ENCODE results near the gene PRSS38. TPM values are rescaled to one million over a fixed set of nuclear protein-coding genes. Genes with fewer than 3 reads are reported as not detected.

Gene PRSS38
- total and polyA plus RNA-seq, 2 donors (not counting 3 experiments of a cell fraction or from before 2014, with no cell fraction given), result not detected

DNA sequence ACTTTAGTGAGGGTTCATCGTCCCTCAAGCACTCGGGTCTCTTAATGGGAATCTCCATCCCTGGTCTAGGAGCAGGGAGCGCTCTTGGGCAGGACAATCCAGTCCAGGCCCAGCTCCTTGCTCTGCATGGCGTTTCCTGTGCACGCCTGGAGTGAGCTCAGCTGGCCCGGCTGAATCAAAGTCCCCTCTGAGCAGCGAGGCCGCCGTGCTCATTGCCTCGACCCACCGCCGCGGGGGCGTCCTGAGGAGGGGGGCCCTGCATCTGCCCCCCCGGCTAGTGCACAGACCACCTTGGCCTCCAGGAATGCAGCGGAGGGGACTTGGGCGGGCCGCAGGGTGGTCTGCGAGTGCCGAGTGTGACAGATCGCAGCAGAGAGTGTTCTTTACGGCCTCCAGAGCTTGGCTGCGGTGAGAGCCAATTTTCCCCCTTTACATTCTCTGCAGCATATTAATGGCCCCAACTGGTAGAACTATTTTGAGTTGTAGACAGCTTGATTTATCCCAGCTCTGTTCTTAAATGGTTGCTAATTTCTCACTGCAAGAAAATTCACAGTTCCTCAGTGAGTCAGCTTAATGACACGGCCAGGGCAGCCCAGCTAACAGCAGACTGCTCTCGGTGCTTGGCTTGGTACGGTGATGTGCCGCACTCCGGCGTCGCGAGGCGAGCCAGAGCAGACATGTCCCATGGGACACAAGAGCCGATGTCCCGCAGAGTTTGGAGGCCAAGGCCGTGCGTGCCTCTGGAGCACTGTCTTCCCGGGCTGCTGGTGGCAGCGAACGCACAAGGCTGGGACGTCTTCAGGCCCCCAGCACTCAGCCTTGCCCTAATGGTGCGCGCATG lies 40.4 kb upstream of the PRSS38 start:
- Histone ChIP-seq H3K4me1 (ENCODE audit: control insufficient read depth, extremely low read depth, insufficient read depth, low read length) (peaks cover 10% of the 10 kb centered on the region), H3K79me2 (ENCODE audit: control insufficient read depth, insufficient read depth, low read length) (no peaks in the 10 kb centered on the region), H4K20me1 (replicated peaks; ENCODE audit: control insufficient read depth, extremely low read depth, insufficient read depth, low read length) (no peaks in the 10 kb centered on the region), H3K27ac (ENCODE audit: insufficient read depth, low read depth, low read length) (no peak overlapping the region), H3K36me3 (ENCODE audit: control insufficient read depth in 2 of 2, extremely low read depth in 1 of 2, insufficient read depth in 2 of 2, low read length in 2 of 2) (peaks cover 0 to 4% of the 10 kb centered on the region in 2 experiments), H3K27me3 (ENCODE audit: control insufficient read depth in 2 of 2, insufficient read depth in 2 of 2, low read length in 2 of 2) (no peaks in the 10 kb centered on the region), H3K4me2 (ENCODE audit: insufficient read depth, low read length) (no peak overlapping the region), H3K4me3 (replicated peaks in 1 of 3; ENCODE audit: insufficient read depth in 1 of 3, low read depth in 1 of 3, low read length in 3 of 3) (no peak overlapping the region), H3K9me1 (replicated peaks; ENCODE audit: control insufficient read depth, extremely low read depth, insufficient read depth, low read length) (no peaks in the 10 kb centered on the region), H3K9me3 (replicated peaks; ENCODE audit: control insufficient read depth, insufficient read depth, low read length) (no peaks in the 10 kb centered on the region), H2AFZ (ENCODE audit: low read depth, low read length) (no peak overlapping the region), H3K9ac (replicated peaks; ENCODE audit: extremely low read depth, insufficient read depth, low read length) (no peak overlapping the region)
- ChIA-PET POLR2A (interaction anchor here (0.6 kb wide), 1 partner anchor 344 kb away, joined by 3 read pairs; no protein-coding TSS in a partner anchor), CTCF (interaction anchor here (1.1 to 1.9 kb wide), 3 partner anchors 12 to 13 kb away, joined by 3 to 7 read pairs (median 4); no protein-coding TSS in a partner anchor)
- no peak for TF ChIP-seq POLR2AphosphoS5 (IDR thresholded peaks at IDR 0.05; ENCODE audit: insufficient read depth, low read depth, low read length)
- no peak for TF ChIP-seq EZH2 (IDR thresholded peaks at IDR 0.05; ENCODE audit: borderline replicate concordance, low read depth, low read length, severe bottlenecking)
- TF ChIP-seq, protein P1, sequence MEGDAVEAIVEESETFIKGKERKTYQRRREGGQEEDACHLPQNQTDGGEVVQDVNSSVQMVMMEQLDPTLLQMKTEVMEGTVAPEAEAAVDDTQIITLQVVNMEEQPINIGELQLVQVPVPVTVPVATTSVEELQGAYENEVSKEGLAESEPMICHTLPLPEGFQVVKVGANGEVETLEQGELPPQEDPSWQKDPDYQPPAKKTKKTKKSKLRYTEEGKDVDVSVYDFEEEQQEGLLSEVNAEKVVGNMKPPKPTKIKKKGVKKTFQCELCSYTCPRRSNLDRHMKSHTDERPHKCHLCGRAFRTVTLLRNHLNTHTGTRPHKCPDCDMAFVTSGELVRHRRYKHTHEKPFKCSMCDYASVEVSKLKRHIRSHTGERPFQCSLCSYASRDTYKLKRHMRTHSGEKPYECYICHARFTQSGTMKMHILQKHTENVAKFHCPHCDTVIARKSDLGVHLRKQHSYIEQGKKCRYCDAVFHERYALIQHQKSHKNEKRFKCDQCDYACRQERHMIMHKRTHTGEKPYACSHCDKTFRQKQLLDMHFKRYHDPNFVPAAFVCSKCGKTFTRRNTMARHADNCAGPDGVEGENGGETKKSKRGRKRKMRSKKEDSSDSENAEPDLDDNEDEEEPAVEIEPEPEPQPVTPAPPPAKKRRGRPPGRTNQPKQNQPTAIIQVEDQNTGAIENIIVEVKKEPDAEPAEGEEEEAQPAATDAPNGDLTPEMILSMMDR (IDR thresholded peaks at IDR 0.05; ENCODE audit: extremely low read depth in 1 of 2, insufficient read depth in 1 of 2, low read depth in 1 of 2, low read length in 2 of 2), result no peak
- TF ChIP-seq MYC (IDR thresholded peaks at IDR 0.05; ENCODE audit: low read depth, low read length), result no peak
- TF ChIP-seq, protein P2, sequence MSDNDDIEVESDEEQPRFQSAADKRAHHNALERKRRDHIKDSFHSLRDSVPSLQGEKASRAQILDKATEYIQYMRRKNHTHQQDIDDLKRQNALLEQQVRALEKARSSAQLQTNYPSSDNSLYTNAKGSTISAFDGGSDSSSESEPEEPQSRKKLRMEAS (IDR thresholded peaks at IDR 0.05; ENCODE audit: insufficient read depth, insufficient read length), result no peak
- TF ChIP-seq FOS (IDR thresholded peaks at IDR 0.05; ENCODE audit: borderline replicate concordance, insufficient read depth, low read length), result no peak
- no peak for TF ChIP-seq POLR2A (IDR thresholded peaks at IDR 0.05; ENCODE audit: low read depth, low read length)
- TF ChIP-seq JUN (IDR thresholded peaks at IDR 0.05; ENCODE audit: borderline replicate concordance, insufficient read depth, insufficient read length, low read depth), result no peak
- no peak for TF ChIP-seq GATA2 (IDR thresholded peaks at IDR 0.05; ENCODE audit: insufficient read depth, insufficient read length, low read depth, low read length)
- dilution Hi-C loops (cut with MboI; ENCODE audit: extremely low pct_ligation_motif_present, low sequenced_read_pairs), result no loop called here
- no TSS peak for BruUV-seq (replicated peaks)
- DNase-seq (ENCODE audit: low read depth, low spot score), result no peak
- intact Hi-C loops (cut with micrococcal nuclease), result no loop called here
- no peak for FAIRE-seq
